HG02970 (cell line): ENCODE results near the gene TRIAP1.
"Not testable (repeated sequence)": the region's sequence is repeated elsewhere in the genome, so short reads cannot be mapped to it uniquely, and the experiment has no call there.

Experiments
- ATAC-seq: cut with Tn5 transposase; IDR thresholded peaks from one replicate; pipeline ENCODE4 v1.9.1; 2021; ENCODE audit warnings: mild to moderate bottlenecking, moderate library complexity, moderate number of reproducible peaks; ENCODE audit not compliant: unreplicated experiment, low FRiP score

The TRIAP1 gene

DNA sequence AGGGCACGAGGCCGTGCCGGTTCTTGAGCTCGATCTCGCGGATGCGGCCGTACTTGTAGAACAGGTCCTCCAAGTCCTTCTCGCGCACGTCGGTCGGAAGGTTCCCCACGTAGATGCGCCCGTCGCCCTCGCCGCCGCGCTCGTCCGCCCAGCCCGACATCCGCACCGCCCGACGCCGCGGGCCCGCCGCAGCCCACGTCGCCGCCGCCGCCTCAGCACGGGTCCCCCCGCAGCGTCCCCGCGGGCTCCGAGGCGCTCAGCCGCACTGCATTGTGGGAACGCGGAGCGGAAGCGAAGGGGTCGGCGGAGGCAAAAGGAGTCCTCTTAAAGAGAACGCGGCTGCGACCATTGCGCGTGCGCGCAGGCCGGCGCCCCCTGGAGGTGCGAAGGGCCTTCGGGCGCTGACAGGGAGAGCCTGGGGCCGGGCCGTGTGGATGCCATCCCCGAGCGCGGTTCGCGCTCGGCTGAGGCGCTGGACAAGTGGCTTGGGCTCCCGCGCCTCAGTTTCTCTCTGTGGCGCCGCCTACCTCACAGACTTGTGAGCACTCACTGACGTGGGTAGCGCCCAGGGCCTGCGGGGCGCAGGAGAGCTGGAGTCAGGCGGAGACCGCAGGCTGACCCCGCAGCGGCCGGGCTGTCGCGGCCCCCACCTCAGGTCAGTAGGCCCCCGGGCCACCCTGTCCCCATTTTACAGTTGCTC, 23.4 kb upstream of the TRIAP1 start, which contains the start of gene SRSF9:
SRSF9 (minus strand) TSS at position 299 of the 700 bp plus-strand sequence; CDS start at position 160, 139 bp downstream.
- ATAC-seq, result peak; percentile 83

DNA sequence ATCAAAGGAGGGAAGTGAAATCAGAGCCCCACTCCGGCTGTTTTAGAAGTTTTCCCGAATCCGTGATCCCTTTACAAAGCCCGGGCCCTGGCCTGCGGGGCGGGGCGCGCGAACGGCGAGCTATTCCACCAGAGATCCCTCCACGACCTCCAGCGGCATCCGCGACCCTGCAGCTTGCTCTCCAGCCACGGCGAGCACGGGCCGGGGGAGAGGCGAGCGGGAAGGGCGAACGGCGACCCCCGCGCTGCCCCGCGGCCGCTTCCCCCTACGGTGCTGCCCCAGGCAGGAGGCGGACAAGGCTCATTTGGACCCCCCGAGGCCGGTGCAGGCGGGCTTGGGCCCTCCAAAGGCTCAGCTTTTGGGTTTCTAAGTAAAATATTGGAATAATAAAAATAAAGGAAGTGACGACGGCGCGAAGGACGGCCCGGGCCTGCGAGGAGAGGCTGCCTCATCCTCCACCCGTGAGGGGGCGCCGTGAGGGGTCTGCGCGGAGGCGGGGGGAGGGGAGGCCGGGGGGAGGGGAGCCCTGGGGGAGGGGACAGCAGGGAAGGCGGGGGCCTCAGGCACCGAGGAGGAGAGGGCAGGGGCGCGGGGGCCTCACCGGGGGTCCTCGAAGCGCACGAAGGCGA, 22.8 kb upstream of the TRIAP1 start:
- peak; percentile 4 for ATAC-seq

GRCh38 chr12:120468325-120468820, 22.2 kb upstream of the TRIAP1 start:
- ATAC-seq, result no peak

GRCh38 chr12:120467439-120467838, 21.3 kb upstream of the TRIAP1 start:
- no peak for ATAC-seq

DNA sequence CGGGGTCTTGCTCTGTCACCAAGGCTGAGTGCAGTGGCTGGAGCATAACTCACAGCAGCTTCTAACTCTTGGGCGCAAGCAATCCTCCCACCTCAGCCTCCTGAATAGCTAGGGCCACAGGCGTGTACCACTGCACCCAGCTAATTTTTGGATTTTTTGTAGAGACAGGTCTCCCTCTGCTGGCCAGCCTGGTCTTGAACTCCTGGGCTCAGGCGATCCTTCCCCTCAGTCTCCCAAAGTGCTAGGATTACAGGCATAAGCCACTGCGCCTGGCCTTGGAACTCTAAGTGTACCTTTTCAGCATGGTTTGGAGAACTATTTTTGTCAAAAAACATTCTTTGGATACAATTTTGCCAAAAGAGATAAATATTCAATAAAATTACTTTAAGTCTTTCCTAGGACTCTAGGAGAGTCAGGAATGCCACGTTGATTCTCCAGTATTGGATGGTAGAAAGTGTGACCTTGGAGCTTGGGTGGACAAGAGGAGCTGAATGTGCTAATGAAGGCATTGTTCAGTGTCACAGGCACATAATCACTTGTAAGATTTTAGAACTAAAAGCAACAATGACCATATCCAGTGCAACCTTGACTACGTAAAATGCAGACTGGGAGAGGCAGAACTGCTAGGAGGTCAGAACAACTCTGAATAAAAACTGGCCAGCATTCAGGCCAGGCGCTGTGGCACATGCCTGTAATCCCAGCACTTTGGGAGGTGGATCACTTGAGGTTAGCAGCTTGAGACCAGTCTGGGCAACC, 20.6 kb upstream of the TRIAP1 start:
- ATAC-seq, result no peak

DNA sequence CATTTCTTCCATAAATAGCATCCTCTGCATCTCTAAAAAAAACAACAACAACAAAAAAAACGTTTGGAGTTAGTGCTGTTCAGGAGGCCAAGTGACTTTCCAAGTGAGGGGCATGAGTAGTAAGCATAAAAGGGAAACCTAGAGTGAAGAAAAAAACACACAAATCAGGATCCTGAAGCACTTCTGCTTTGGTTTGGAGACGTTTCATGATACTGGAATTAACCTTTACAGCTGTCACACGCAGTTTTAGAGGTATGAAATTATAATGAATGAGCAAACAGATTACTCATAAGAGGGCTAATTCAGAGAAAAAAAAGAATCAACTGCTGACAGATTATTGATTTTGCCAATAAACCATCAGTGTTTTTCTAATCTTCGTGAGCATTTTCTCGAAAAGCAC, 19.6 kb upstream of the TRIAP1 start:
- no peak for ATAC-seq

DNA sequence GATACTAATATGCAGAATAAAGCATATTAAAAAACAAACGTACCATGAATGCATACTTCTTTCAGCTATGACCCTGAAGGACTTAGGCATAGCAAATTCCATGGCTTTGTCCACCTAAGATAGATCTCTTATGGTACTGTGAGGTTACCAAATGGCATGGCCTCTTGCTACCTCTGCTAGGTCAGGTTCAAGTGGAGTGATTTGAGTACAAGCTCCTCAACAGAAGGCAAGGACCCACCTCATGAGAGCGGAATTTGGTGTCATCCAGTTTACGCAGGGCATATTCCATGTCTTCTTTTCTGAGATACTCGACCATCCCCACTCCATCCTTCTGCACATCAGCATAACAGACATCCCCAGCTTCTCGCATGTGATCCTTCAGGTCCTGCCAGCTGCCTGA, 17.5 kb upstream of the TRIAP1 start:
- ATAC-seq, result no peak

GRCh38 chr12:120462099-120462640, 16.0 kb upstream of the TRIAP1 start:
- no peak for ATAC-seq

DNA sequence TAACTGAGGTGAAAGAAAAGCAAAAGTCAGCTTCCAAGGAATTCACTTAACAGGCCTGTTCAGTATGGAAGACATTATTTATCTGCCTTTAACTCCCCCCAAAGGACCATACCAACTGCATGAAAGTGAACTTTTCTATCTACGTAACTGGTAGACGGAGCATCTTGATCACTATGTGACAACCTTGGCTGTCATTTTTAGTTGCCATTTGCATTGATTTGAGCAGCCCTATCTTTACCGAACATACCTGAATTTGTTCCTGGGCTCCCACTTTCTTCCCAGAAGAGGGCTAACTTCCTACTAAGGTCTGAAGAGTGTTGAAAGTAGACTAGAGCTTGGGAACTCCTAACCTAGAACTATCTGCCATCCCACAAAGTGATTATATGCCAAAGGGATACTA, 14.0 kb upstream of the TRIAP1 start:
- no peak for ATAC-seq

GRCh38 chr12:120457133-120457532, 10.9 kb upstream of the TRIAP1 start:
- no peak for ATAC-seq

GRCh38 chr12:120455302-120455701, 9.1 kb upstream of the TRIAP1 start:
- ATAC-seq, result no peak

- ATAC-seq, result no peak
Measured at GRCh38 chr12:120453977-120454376, 7.8 kb upstream of the TRIAP1 start.

- no peak for ATAC-seq
Measured at GRCh38 chr12:120453060-120453750, 7.0 kb upstream of the TRIAP1 start.

GRCh38 chr12:120452524-120452923, 6.3 kb upstream of the TRIAP1 start:
- not testable (repeated sequence) for ATAC-seq

DNA sequence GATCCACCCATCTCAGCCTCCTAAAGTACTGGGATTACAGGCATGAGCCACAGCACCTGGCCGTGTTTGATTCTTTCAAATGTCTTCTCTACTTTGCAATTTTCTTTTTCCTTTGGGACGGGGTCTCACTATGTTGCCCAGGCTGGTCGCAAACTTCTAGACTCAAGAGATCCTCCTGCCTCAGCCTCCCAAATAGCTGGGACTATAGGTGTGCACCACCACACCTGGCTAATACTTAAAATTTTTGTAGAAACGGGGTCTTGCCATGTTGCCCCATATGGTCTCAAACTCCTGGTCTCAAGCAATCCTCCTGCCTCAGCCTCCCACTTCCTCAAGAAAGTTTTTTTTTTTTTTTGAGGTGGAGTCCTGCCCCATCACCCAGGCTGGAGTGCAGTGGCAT, 1.8 kb upstream of the TRIAP1 start:
- ATAC-seq, result no peak

GRCh38 chr12:120446844-120447178, 627 bp upstream of the TRIAP1 start:
- not testable (repeated sequence) for ATAC-seq

- no peak for ATAC-seq
Measured at GRCh38 chr12:120444676-120445075, 1.5 kb downstream of the TRIAP1 start.

DNA sequence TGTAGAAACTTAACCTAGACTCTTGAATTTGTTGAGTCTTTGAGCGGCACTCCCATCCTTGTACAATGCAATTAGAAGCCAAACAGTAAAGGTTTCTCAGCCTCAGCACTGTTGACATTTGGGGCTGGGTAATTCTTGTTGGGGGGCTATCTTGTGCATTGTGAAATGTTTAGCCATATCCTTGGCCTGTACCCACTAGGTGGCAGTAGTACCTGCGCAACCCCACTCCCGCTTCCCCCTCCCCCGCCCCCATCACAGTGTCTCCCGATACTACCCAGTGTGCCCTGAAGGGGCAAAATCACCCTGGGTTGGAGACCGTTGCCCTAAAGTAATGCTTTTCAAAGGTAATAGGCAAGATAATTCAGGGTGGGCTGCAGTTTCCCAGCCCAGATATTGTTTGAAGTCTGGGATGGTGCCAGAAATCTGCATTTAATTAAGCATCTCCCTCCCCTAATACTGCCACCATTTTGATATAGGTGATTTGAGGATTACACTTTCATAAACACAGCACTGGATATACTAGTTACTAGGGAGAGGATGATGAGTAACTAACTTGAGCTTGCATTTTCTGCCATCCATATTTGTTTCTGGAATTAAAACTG, 6.4 kb downstream of the TRIAP1 start:
- ATAC-seq, result no peak

DNA sequence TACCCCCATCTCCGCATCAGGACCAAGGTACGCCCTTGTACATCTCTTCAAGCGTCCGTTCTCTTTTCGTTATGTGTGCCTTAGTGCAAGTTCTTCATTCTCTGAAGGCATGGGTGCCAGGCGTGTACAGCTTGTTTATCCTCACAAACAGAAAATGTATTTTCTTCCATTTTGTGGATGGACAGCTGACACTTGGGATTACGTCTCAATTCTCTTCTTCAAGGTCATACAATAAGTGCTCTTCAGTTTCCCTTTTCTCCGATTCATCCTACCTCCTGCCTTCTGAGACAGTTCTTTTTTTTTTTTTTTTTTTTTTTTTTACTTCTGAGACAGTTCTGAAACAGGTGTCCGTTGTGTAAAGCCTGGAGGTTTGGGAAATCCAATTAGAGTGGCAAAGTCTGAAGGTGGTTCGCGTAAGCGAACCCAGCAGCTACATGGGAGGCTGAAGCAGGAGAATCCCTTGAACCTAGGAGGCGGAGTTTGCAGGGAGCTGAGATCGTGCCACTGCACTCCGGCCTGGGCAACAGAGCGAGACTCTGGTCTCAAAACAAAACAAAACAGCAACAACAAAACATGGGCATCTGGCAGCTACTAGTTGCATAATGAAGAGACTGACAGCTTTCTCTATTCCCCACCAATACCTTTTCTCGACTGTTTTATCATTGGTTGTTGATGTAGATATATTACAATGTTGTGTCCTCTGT, 7.5 kb downstream of the TRIAP1 start:
- peak; percentile 5 for ATAC-seq
